ENCODE results near the gene CPED1. TPM values are rescaled to one million over a fixed set of nuclear protein-coding genes. Genes with fewer than 3 reads are reported as not detected.

The CPED1 gene
- total and polyA plus RNA-seq, 2 experiments from 2014 or later, result 0.17 to 0.47 TPM

DNA sequence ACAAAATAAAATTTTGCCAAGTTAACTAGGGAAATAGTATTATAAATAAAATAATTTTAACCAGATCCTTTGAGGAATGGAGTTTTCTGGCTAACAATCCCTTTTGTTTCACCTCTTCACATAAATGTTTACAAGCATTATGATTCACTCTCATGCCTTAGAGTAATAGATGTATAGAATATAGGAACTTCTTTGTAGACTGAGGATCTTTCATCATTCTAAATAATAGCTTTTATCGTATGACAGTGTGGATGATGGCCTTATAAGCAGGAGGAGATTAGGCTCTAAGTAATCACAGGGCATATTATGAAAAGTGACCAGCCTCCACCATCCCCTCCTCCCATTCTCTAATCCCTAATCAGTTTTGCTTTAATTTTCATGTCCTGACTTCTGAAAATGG is 24.4 kb upstream of the CPED1 start:
- peaks cover 22% of the 10 kb centered on the region; the same call in 1 of the 2 replicates for H3K79me2 ChIP-seq (replicated peaks; ENCODE audit: insufficient read depth)
- Mint-ChIP-seq H3K9me3 (no peaks in the 10 kb centered on the region), H3K27me3 (ENCODE audit: insufficient read depth, low read depth, poor library complexity) (peaks cover 2% of the 10 kb centered on the region), H3K4me3 (no peak overlapping the region), H3K36me3 (ENCODE audit: low read depth) (peaks cover 21% of the 10 kb centered on the region), H3K4me1 (peaks cover 23% of the 10 kb centered on the region), H3K27ac (no peak overlapping the region)
- ATAC-seq, result no peak
- no peak overlapping the region for H3K27ac ChIP-seq (ENCODE audit: low read depth)
- H3F3A ChIP-seq (replicated peaks; ENCODE audit: low read depth), result no peaks in the 10 kb centered on the region
- peaks cover 14% of the 10 kb centered on the region; the same call in 1 of the 2 replicates for H3K36me3 ChIP-seq (ENCODE audit: insufficient read depth)
- H4K20me1 ChIP-seq (replicated peaks; ENCODE audit: insufficient read depth), result no peaks in the 10 kb centered on the region; the same call in 1 of the 2 replicates
- DNase-seq (ENCODE audit: low spot score), result no peak
- H3K4me3 ChIP-seq, result no peak overlapping the region
- no peak overlapping the region for H2AFZ ChIP-seq
- no peaks in the 10 kb centered on the region for H3K9me2 ChIP-seq (ENCODE audit: insufficient read depth)
- no peaks in the 10 kb centered on the region; the same call in 1 of the 2 replicates for H3K4me1 ChIP-seq (ENCODE audit: insufficient read depth)
- H3K27me3 ChIP-seq (ENCODE audit: insufficient read depth), result no peaks in the 10 kb centered on the region
- H3K4me2 ChIP-seq, result no peak overlapping the region
- TF ChIP-seq EZH2 (IDR thresholded peaks at IDR 0.05; ENCODE audit: low read depth, unreplicated experiment) (no peak), NANOG (IDR thresholded peaks at IDR 0.05; ENCODE audit: borderline replicate concordance) (no peak), EZH2phosphoT487 (IDR thresholded peaks at IDR 0.05; ENCODE audit: unreplicated experiment) (no peak), POLR2AphosphoS5 (IDR thresholded peaks at IDR 0.05; ENCODE audit: low read depth) (no peak), ZNF114 (CRISPR knock-in tag; IDR thresholded peaks at IDR 0.05) (no peak), ZNF331 (CRISPR knock-in tag; IDR thresholded peaks at IDR 0.05; ENCODE audit: low read depth) (no peak), STAT1 (IDR thresholded peaks at IDR 0.05; ENCODE audit: unreplicated experiment) (no peak), CREB1 (CRISPR knock-in tag; IDR thresholded peaks at IDR 0.05; ENCODE audit: low read depth) (no peak), JUNB (IDR thresholded peaks at IDR 0.05; ENCODE audit: unreplicated experiment) (no peak)
- TF ChIP-seq, protein P1, sequence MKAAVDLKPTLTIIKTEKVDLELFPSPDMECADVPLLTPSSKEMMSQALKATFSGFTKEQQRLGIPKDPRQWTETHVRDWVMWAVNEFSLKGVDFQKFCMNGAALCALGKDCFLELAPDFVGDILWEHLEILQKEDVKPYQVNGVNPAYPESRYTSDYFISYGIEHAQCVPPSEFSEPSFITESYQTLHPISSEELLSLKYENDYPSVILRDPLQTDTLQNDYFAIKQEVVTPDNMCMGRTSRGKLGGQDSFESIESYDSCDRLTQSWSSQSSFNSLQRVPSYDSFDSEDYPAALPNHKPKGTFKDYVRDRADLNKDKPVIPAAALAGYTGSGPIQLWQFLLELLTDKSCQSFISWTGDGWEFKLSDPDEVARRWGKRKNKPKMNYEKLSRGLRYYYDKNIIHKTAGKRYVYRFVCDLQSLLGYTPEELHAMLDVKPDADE (IDR thresholded peaks at IDR 0.05), result no peak
- TF ChIP-seq, protein P2, sequence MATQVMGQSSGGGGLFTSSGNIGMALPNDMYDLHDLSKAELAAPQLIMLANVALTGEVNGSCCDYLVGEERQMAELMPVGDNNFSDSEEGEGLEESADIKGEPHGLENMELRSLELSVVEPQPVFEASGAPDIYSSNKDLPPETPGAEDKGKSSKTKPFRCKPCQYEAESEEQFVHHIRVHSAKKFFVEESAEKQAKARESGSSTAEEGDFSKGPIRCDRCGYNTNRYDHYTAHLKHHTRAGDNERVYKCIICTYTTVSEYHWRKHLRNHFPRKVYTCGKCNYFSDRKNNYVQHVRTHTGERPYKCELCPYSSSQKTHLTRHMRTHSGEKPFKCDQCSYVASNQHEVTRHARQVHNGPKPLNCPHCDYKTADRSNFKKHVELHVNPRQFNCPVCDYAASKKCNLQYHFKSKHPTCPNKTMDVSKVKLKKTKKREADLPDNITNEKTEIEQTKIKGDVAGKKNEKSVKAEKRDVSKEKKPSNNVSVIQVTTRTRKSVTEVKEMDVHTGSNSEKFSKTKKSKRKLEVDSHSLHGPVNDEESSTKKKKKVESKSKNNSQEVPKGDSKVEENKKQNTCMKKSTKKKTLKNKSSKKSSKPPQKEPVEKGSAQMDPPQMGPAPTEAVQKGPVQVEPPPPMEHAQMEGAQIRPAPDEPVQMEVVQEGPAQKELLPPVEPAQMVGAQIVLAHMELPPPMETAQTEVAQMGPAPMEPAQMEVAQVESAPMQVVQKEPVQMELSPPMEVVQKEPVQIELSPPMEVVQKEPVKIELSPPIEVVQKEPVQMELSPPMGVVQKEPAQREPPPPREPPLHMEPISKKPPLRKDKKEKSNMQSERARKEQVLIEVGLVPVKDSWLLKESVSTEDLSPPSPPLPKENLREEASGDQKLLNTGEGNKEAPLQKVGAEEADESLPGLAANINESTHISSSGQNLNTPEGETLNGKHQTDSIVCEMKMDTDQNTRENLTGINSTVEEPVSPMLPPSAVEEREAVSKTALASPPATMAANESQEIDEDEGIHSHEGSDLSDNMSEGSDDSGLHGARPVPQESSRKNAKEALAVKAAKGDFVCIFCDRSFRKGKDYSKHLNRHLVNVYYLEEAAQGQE (IDR thresholded peaks at IDR 0.05; ENCODE audit: unreplicated experiment), result no peak
- TF ChIP-seq, protein P3, sequence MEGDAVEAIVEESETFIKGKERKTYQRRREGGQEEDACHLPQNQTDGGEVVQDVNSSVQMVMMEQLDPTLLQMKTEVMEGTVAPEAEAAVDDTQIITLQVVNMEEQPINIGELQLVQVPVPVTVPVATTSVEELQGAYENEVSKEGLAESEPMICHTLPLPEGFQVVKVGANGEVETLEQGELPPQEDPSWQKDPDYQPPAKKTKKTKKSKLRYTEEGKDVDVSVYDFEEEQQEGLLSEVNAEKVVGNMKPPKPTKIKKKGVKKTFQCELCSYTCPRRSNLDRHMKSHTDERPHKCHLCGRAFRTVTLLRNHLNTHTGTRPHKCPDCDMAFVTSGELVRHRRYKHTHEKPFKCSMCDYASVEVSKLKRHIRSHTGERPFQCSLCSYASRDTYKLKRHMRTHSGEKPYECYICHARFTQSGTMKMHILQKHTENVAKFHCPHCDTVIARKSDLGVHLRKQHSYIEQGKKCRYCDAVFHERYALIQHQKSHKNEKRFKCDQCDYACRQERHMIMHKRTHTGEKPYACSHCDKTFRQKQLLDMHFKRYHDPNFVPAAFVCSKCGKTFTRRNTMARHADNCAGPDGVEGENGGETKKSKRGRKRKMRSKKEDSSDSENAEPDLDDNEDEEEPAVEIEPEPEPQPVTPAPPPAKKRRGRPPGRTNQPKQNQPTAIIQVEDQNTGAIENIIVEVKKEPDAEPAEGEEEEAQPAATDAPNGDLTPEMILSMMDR (conservative IDR thresholded peaks at IDR 0.05; ENCODE audit: low read depth in 2 of 2), result no peak
- TF ChIP-seq, protein P4, sequence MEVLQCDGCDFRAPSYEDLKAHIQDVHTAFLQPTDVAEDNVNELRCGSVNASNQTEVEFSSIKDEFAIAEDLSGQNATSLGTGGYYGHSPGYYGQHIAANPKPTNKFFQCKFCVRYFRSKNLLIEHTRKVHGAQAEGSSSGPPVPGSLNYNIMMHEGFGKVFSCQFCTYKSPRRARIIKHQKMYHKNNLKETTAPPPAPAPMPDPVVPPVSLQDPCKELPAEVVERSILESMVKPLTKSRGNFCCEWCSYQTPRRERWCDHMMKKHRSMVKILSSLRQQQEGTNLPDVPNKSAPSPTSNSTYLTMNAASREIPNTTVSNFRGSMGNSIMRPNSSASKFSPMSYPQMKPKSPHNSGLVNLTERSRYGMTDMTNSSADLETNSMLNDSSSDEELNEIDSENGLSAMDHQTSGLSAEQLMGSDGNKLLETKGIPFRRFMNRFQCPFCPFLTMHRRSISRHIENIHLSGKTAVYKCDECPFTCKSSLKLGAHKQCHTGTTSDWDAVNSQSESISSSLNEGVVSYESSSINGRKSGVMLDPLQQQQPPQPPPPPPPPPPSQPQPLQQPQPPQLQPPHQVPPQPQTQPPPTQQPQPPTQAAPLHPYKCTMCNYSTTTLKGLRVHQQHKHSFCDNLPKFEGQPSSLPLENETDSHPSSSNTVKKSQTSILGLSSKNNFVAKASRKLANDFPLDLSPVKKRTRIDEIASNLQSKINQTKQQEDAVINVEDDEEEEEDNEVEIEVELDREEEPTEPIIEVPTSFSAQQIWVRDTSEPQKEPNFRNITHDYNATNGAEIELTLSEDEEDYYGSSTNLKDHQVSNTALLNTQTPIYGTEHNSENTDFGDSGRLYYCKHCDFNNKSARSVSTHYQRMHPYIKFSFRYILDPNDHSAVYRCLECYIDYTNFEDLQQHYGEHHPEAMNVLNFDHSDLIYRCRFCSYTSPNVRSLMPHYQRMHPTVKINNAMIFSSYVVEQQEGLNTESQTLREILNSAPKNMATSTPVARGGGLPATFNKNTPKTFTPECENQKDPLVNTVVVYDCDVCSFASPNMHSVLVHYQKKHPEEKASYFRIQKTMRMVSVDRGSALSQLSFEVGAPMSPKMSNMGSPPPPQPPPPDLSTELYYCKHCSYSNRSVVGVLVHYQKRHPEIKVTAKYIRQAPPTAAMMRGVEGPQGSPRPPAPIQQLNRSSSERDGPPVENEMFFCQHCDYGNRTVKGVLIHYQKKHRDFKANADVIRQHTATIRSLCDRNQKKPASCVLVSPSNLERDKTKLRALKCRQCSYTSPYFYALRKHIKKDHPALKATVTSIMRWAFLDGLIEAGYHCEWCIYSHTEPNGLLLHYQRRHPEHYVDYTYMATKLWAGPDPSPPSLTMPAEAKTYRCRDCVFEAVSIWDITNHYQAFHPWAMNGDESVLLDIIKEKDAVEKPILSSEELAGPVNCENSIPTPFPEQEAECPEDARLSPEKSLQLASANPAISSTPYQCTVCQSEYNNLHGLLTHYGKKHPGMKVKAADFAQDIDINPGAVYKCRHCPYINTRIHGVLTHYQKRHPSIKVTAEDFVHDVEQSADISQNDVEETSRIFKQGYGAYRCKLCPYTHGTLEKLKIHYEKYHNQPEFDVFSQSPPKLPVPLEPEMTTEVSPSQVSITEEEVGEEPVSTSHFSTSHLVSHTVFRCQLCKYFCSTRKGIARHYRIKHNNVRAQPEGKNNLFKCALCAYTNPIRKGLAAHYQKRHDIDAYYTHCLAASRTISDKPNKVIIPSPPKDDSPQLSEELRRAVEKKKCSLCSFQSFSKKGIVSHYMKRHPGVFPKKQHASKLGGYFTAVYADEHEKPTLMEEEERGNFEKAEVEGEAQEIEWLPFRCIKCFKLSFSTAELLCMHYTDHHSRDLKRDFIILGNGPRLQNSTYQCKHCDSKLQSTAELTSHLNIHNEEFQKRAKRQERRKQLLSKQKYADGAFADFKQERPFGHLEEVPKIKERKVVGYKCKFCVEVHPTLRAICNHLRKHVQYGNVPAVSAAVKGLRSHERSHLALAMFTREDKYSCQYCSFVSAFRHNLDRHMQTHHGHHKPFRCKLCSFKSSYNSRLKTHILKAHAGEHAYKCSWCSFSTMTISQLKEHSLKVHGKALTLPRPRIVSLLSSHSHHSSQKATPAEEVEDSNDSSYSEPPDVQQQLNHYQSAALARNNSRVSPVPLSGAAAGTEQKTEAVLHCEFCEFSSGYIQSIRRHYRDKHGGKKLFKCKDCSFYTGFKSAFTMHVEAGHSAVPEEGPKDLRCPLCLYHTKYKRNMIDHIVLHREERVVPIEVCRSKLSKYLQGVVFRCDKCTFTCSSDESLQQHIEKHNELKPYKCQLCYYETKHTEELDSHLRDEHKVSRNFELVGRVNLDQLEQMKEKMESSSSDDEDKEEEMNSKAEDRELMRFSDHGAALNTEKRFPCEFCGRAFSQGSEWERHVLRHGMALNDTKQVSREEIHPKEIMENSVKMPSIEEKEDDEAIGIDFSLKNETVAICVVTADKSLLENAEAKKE (CRISPR knock-in tag; IDR thresholded peaks at IDR 0.05), result no peak

All from GM23338 (cell line).